H9 (cell line): Measurements from ENCODE around the gene GNB1L. TPM values are rescaled to one million over a fixed set of nuclear protein-coding genes. Genes with fewer than 3 reads are reported as not detected.

ENCODE experiments used
- DNase-seq: peaks from one replicate; pipeline ENCODE4 v3.0.0-alpha.2; 2017
- H2AFZ ChIP-seq: one replicate; pipeline ENCODE4 v1.6.1; 2013; ENCODE audit warnings: mild to moderate bottlenecking, low read length, control low read depth, moderate library complexity
- H2AK5ac ChIP-seq: 2 replicates; pipeline ENCODE4 v1.6.1; 2013; ENCODE audit warnings: low read length, control low read depth, mixed read lengths; ENCODE audit not compliant: insufficient read length
- H2BK120ac ChIP-seq: one replicate; pipeline ENCODE4 v1.6.1; 2013; ENCODE audit warnings: low read depth, mild to moderate bottlenecking, low read length, control low read depth, inconsistent platforms; ENCODE audit not compliant: poor library complexity, severe bottlenecking
- H2BK12ac ChIP-seq: 2 replicates; pipeline ENCODE4 v1.6.1; 2013; ENCODE audit warnings: low read length, control low read depth, mixed read lengths, low read depth; ENCODE audit not compliant: insufficient read length
- H2BK15ac ChIP-seq: 2 replicates; pipeline ENCODE4 v1.6.1; 2013; ENCODE audit warnings: low read depth, low read length, control low read depth
- H2BK20ac ChIP-seq: one replicate; pipeline ENCODE4 v1.6.1; 2013; ENCODE audit warnings: low read depth, mild to moderate bottlenecking, low read length, control low read depth, inconsistent platforms; ENCODE audit not compliant: poor library complexity, severe bottlenecking
- H2BK5ac ChIP-seq: 2 replicates; pipeline ENCODE4 v1.6.1; 2013; ENCODE audit warnings: low read length, control low read depth, mixed read lengths; ENCODE audit not compliant: insufficient read length
- H3K14ac ChIP-seq: 2 replicates; pipeline ENCODE4 v1.6.1; 2013; ENCODE audit warnings: low read length, control low read depth; ENCODE audit not compliant: insufficient read depth
- H3K18ac ChIP-seq: 2 replicates; pipeline ENCODE4 v1.6.1; 2013; ENCODE audit warnings: low read depth, mild to moderate bottlenecking, mixed read lengths, low read length, control low read depth; ENCODE audit not compliant: insufficient read length
- H3K23ac ChIP-seq: 2 replicates; pipeline ENCODE4 v1.6.1; 2013; ENCODE audit warnings: low read length, control low read depth, mixed read lengths, low read depth; ENCODE audit not compliant: insufficient read length
- H3K23me2 ChIP-seq: 2 replicates; pipeline ENCODE4 v1.6.1; 2013; ENCODE audit warnings: low read depth, mild to moderate bottlenecking, mixed read lengths, low read length, control low read depth; ENCODE audit not compliant: insufficient read length, poor library complexity, severe bottlenecking
- H3K27ac ChIP-seq: 2 replicates; pipeline ENCODE4 v1.5.1; 2013; ENCODE audit warnings: low read length, control low read depth, mixed read lengths, low read depth; ENCODE audit not compliant: insufficient read length
- H3K27me3 ChIP-seq: 2 replicates; pipeline ENCODE4 v1.6.1; 2013; ENCODE audit warnings: low read length, control low read depth, inconsistent platforms; ENCODE audit not compliant: insufficient read depth
- H3K4ac ChIP-seq: 2 replicates; pipeline ENCODE4 v1.6.1; 2013; ENCODE audit warnings: low read depth, mild to moderate bottlenecking, control low read depth, inconsistent platforms, low read length, moderate library complexity
- H3K4me1 ChIP-seq: 2 replicates; pipeline ENCODE4 v1.6.1; 2013; ENCODE audit warnings: low read length, control low read depth, inconsistent platforms; ENCODE audit not compliant: insufficient read depth
- H3K4me2 ChIP-seq: 2 replicates; pipeline ENCODE4 v1.6.1; 2013; ENCODE audit warnings: low read length, control low read depth, mixed read lengths; ENCODE audit not compliant: insufficient read length, insufficient read depth
- H3K56ac ChIP-seq: 2 replicates; pipeline ENCODE4 v1.6.1; 2013; ENCODE audit warnings: low read depth, mild to moderate bottlenecking, mixed read lengths, low read length, control low read depth; ENCODE audit not compliant: insufficient read length
- H3K79me1 ChIP-seq: 2 replicates; pipeline ENCODE4 v1.6.1; 2013; ENCODE audit warnings: low read depth, mild to moderate bottlenecking, moderate library complexity, low read length, control low read depth, inconsistent platforms; ENCODE audit not compliant: insufficient read depth, poor library complexity, severe bottlenecking
- H3K79me2 ChIP-seq: 2 replicates; pipeline ENCODE4 v1.6.1; 2013; ENCODE audit warnings: low read length, control low read depth, inconsistent platforms; ENCODE audit not compliant: insufficient read depth
- H3K9ac ChIP-seq: 2 replicates; pipeline ENCODE4 v1.6.1; 2013; ENCODE audit warnings: low read length, control low read depth, mixed read lengths; ENCODE audit not compliant: insufficient read length; ENCODE audit errors: extremely low read depth
- H3K9me3 ChIP-seq: one replicate; pipeline ENCODE4 v1.6.1; 2013; ENCODE audit warnings: low read depth, low read length, inconsistent platforms; ENCODE audit not compliant: control insufficient read depth
- H3T11ph ChIP-seq: one replicate; pipeline ENCODE4 v1.6.1; 2013; ENCODE audit warnings: mild to moderate bottlenecking, low read length, control low read depth, inconsistent platforms
- H4K20me1 ChIP-seq: one replicate; pipeline ENCODE4 v1.6.1; 2013; ENCODE audit not compliant: control insufficient read depth, insufficient read length, insufficient read depth
- H4K5ac ChIP-seq: 2 replicates; pipeline ENCODE4 v1.6.1; 2013; ENCODE audit warnings: low read depth, mild to moderate bottlenecking, mixed read lengths, low read length, control low read depth; ENCODE audit not compliant: insufficient read length
- H4K8ac ChIP-seq: replicated peaks from 2 replicates; pipeline ENCODE4 v1.6.1; 2013; ENCODE audit warnings: low read length, control low read depth, mixed read lengths, low read depth; ENCODE audit not compliant: insufficient read length
- H4K91ac ChIP-seq: 2 replicates; pipeline ENCODE4 v1.6.1; 2013; ENCODE audit warnings: low read depth, mild to moderate bottlenecking, moderate library complexity, mixed read lengths, low read length, control low read depth; ENCODE audit not compliant: insufficient read length
- H3K27ac Mint-ChIP-seq, 3 experiments: 2 replicates in 2 of 3; 3 replicates in 1 of 3; pipeline ENCODE4 v1.8.0; 2020 to 2021; ENCODE audit warnings: mixed read lengths in 3 of 3, mild to moderate bottlenecking in 1 of 3, moderate library complexity in 1 of 3
- H3K27me3 Mint-ChIP-seq: 2 replicates; pipeline ENCODE4 v1.8.0; 2021; ENCODE audit warnings: low read depth, mild to moderate bottlenecking, moderate library complexity, mixed read lengths
- H3K36me3 Mint-ChIP-seq, 3 experiments: 2 replicates in 2 of 3; 3 replicates in 1 of 3; pipeline ENCODE4 v1.8.0; 2020 to 2021; ENCODE audit warnings: low read depth in 3 of 3, mixed read lengths in 3 of 3; ENCODE audit not compliant: insufficient read depth in 1 of 3
- H3K4me1 Mint-ChIP-seq, 2 experiments: 2 replicates each; pipeline ENCODE4 v1.8.0; 2020; ENCODE audit warnings: mixed read lengths in 2 of 2
- H3K4me3 Mint-ChIP-seq, 2 experiments: 2 replicates in 1 of 2; 3 replicates in 1 of 2; pipeline ENCODE4 v1.8.0; 2020 to 2021; ENCODE audit warnings: mild to moderate bottlenecking in 2 of 2, mixed read lengths in 2 of 2, moderate library complexity in 1 of 2
- H3K9me3 Mint-ChIP-seq, 2 experiments: 2 replicates in 1 of 2; 3 replicates in 1 of 2; pipeline ENCODE4 v1.8.0; 2020; ENCODE audit warnings: mild to moderate bottlenecking in 2 of 2, mixed read lengths in 2 of 2, moderate library complexity in 1 of 2
- CTCF ChIP-seq: fragments of 200-600 bp; sonication (generic); conservative IDR thresholded peaks from 3 replicates; pipeline ENCODE4 v1.8.0; 2021; ENCODE audit warnings: antibody characterized with exemption, mild to moderate bottlenecking
- WGBS: extraction: QIAGEN DNeasy Blood & Tissue Kit; methylation state at CpG from one replicate; pipeline ENCODE4 v1.1.7; 2013; ENCODE audit warnings: missing lambda C conversion rate, low lambda C conversion rate, mixed read lengths; ENCODE audit not compliant: insufficient read length; ENCODE audit errors: extremely low coverage; 5-methylcytosine and 5-hydroxymethylcytosine counted together
- total RNA-seq: library from RNA; stranded (reverse); gene quantifications from 2 replicates; pipeline ENCODE4 v1.2.1, GENCODE V29; 2021

The GNB1L gene
- total RNA-seq, 1 experiment from 2014 or later = 22.4 TPM

- H3K27me3 Mint-ChIP-seq = no peaks in the 10 kb centered on the region; the same call in 1 of the 2 replicates
- Histone ChIP-seq H4K20me1 (no peaks in the 10 kb centered on the region), H2BK20ac (no peak overlapping the region), H4K5ac (no peak overlapping the region), H3K79me2 (no peaks in the 10 kb centered on the region), H4K8ac (no peak overlapping the region), H3K9ac (no peak overlapping the region), H4K91ac (no peak overlapping the region), H3K18ac (no peak overlapping the region), H2BK120ac (no peak overlapping the region), H3K23ac (no peak overlapping the region), H3K4ac (no peak overlapping the region), H3K4me2 (no peak overlapping the region), H3K27me3 (no peaks in the 10 kb centered on the region), H2BK12ac (no peak overlapping the region), H3K9me3 (no peaks in the 10 kb centered on the region), H3K56ac (no peak overlapping the region), H2AFZ (no peak overlapping the region), H3K23me2 (no peaks in the 10 kb centered on the region), H2BK5ac (no peak overlapping the region), H3K4me1 (no peaks in the 10 kb centered on the region), H3K27ac (no peak overlapping the region), H3K79me1 (no peaks in the 10 kb centered on the region), H3T11ph (no peak overlapping the region), H2BK15ac (no peak overlapping the region), H2AK5ac (no peak overlapping the region), H3K14ac (no peak overlapping the region)
- no peak for TF ChIP-seq CTCF
- DNase-seq = no peak
- H3K4me1 Mint-ChIP-seq = peaks cover 0 to 8% of the 10 kb centered on the region in 2 experiments; a peak in 2 of 4 replicates
- H3K27ac Mint-ChIP-seq = no peak overlapping the region
- no peak overlapping the region for H3K4me3 Mint-ChIP-seq
- peaks cover 0 to 3% of the 10 kb centered on the region in 2 experiments; a peak in 3 of 5 replicates for H3K9me3 Mint-ChIP-seq
- peaks cover 0 to 6% (median 5%) of the 10 kb centered on the region in 3 experiments; a peak in 4 of 7 replicates for H3K36me3 Mint-ChIP-seq
- no CpG with 5 or more reads among the region's 16 CpGs for WGBS
Observed at GRCh38 chr22:19824212-19824925, 30.3 kb downstream of the GNB1L start.
